K562 (cell line): Measurements from ENCODE around the gene ZNF302. TPM values are rescaled to one million over a fixed set of nuclear protein-coding genes. Genes with fewer than 3 reads are reported as not detected.

Source experiments
- ARID2 ChIP-seq: fragments of 450-650 bp; IDR thresholded peaks from 2 replicates; pipeline ENCODE4 v1.6.1; 2017; ENCODE audit warnings: antibody characterized with exemption, mild to moderate bottlenecking
- BCOR ChIP-seq: fragments of 450-650 bp; IDR thresholded peaks from 2 replicates; pipeline ENCODE4 v1.6.1; 2016
- BRF2 ChIP-seq: IDR thresholded peaks from 3 replicates; pipeline ENCODE4 v1.6.1; 2011; ENCODE audit warnings: borderline replicate concordance, mild to moderate bottlenecking; ENCODE audit not compliant: insufficient read length, insufficient read depth
- HDAC8 ChIP-seq: fragments of 450-650 bp; IDR thresholded peaks from 2 replicates; pipeline ENCODE4 v1.6.1; 2016; ENCODE audit warnings: mild to moderate bottlenecking, missing genetic modification characterization, moderate library complexity, missing compliant biosample characterization
- NONO ChIP-seq, 2 experiments: fragments of 200-400 bp in 1 of 2; fragments of 450-650 bp in 1 of 2; formaldehyde crosslinking in 1 of 2; IDR thresholded peaks; 2 replicates each; pipeline ENCODE4 v1.6.1; 2017; ENCODE audit warnings: low read depth in 2 of 2, mild to moderate bottlenecking in 2 of 2, moderate library complexity in 2 of 2, low read length in 1 of 2
- PTTG1 ChIP-seq: fragments of 450-650 bp; IDR thresholded peaks from 2 replicates; pipeline ENCODE4 v1.6.1; 2016; ENCODE audit warnings: low read depth, mild to moderate bottlenecking, missing genetic modification characterization, missing compliant biosample characterization
- RNF2 ChIP-seq: sonication (generic); IDR thresholded peaks from 2 replicates; pipeline ENCODE4 v1.6.1; 2016
- SMARCA4 ChIP-seq: fragments of 450-650 bp; IDR thresholded peaks from 2 replicates; pipeline ENCODE4 v1.6.1; 2016
- SRSF7 ChIP-seq: fragments of 200-400 bp; formaldehyde crosslinking; optimal IDR thresholded peaks from 2 replicates; pipeline ENCODE3; 2017; ENCODE audit warnings: mild to moderate bottlenecking, low read depth, low read length
- ZNF140 ChIP-seq: fragments of 250-450 bp; sonication (Bioruptor Pico); IDR thresholded peaks from 2 replicates; pipeline ENCODE4 v1.8.0; 2021; ENCODE audit warnings: moderate library complexity, mild to moderate bottlenecking, inconsistent platforms
- ZNF551 ChIP-seq: fragments of 250-450 bp; sonication (Bioruptor Pico); IDR thresholded peaks from 2 replicates; pipeline ENCODE4 v1.5.0; 2021; ENCODE audit warnings: mild to moderate bottlenecking, moderate library complexity
- ZNF780A ChIP-seq: fragments of 250-450 bp; sonication (Bioruptor Pico); IDR thresholded peaks from 2 replicates; pipeline ENCODE4 v1.5.0; 2021; ENCODE audit warnings: mild to moderate bottlenecking
- polyA plus RNA-seq, 8 experiments: library from polyadenylated mRNA; depleted of rRNA in 4 of 8; stranded (reverse) in 5 of 8; unstranded in 3 of 8; fragments of >200 nt; fragmentation: Nextera tagmentation in 2 of 8; fragmentation: Illumina TruSeq in 1 of 8; extraction: Ambion mirVana in 2 of 8; extraction: Trizol in 1 of 8; gene quantifications; 2 replicates each; pipeline versions ENCODE4 v1.2.1 to v1.2.3, GENCODE V29; 2011 to 2014; ENCODE audit warnings: inconsistent platforms in 1 of 8, missing spikeins in 1 of 8
- total RNA-seq, 7 experiments: library from RNA; depleted of rRNA in 6 of 7; stranded (reverse); fragments of >200 nt in 6 of 7; fragmentation: Illumina TruSeq in 2 of 7; extraction: Trizol in 2 of 7; gene quantifications; 2 replicates each; pipeline versions ENCODE4 v1.2.1 to v1.2.3, GENCODE V29; 2011 to 2021; ENCODE audit warnings: low replicate concordance in 1 of 7
- TF ChIP-seq, protein P1 (sequence below): fragments of 200-600 bp; sonication (generic); IDR thresholded peaks from one replicate; pipeline ENCODE4 v1.6.1; 2012; ENCODE audit warnings: mild to moderate bottlenecking, low read depth, low read length, inconsistent platforms
- TF ChIP-seq, protein P2 (sequence below), 2 experiments: fragments of 450-650 bp in 1 of 2; sonication (generic) in 1 of 2; formaldehyde crosslinking; conservative IDR thresholded peaks; 2 replicates each; pipeline versions ENCODE4 v1.4.0 to v1.8.1; 2020 to 2022; ENCODE audit warnings: mild to moderate bottlenecking in 1 of 2, missing genetic modification reagents in 1 of 2

Gene ZNF302
- total and polyA plus RNA-seq, 9 of the 15 experiments (the other 6 are each of a cell fraction or from before 2014, with no cell fraction given): 0.08 to 1.0 (median 0.27) TPM; not detected in 1

- TF ChIP-seq, protein P1, sequence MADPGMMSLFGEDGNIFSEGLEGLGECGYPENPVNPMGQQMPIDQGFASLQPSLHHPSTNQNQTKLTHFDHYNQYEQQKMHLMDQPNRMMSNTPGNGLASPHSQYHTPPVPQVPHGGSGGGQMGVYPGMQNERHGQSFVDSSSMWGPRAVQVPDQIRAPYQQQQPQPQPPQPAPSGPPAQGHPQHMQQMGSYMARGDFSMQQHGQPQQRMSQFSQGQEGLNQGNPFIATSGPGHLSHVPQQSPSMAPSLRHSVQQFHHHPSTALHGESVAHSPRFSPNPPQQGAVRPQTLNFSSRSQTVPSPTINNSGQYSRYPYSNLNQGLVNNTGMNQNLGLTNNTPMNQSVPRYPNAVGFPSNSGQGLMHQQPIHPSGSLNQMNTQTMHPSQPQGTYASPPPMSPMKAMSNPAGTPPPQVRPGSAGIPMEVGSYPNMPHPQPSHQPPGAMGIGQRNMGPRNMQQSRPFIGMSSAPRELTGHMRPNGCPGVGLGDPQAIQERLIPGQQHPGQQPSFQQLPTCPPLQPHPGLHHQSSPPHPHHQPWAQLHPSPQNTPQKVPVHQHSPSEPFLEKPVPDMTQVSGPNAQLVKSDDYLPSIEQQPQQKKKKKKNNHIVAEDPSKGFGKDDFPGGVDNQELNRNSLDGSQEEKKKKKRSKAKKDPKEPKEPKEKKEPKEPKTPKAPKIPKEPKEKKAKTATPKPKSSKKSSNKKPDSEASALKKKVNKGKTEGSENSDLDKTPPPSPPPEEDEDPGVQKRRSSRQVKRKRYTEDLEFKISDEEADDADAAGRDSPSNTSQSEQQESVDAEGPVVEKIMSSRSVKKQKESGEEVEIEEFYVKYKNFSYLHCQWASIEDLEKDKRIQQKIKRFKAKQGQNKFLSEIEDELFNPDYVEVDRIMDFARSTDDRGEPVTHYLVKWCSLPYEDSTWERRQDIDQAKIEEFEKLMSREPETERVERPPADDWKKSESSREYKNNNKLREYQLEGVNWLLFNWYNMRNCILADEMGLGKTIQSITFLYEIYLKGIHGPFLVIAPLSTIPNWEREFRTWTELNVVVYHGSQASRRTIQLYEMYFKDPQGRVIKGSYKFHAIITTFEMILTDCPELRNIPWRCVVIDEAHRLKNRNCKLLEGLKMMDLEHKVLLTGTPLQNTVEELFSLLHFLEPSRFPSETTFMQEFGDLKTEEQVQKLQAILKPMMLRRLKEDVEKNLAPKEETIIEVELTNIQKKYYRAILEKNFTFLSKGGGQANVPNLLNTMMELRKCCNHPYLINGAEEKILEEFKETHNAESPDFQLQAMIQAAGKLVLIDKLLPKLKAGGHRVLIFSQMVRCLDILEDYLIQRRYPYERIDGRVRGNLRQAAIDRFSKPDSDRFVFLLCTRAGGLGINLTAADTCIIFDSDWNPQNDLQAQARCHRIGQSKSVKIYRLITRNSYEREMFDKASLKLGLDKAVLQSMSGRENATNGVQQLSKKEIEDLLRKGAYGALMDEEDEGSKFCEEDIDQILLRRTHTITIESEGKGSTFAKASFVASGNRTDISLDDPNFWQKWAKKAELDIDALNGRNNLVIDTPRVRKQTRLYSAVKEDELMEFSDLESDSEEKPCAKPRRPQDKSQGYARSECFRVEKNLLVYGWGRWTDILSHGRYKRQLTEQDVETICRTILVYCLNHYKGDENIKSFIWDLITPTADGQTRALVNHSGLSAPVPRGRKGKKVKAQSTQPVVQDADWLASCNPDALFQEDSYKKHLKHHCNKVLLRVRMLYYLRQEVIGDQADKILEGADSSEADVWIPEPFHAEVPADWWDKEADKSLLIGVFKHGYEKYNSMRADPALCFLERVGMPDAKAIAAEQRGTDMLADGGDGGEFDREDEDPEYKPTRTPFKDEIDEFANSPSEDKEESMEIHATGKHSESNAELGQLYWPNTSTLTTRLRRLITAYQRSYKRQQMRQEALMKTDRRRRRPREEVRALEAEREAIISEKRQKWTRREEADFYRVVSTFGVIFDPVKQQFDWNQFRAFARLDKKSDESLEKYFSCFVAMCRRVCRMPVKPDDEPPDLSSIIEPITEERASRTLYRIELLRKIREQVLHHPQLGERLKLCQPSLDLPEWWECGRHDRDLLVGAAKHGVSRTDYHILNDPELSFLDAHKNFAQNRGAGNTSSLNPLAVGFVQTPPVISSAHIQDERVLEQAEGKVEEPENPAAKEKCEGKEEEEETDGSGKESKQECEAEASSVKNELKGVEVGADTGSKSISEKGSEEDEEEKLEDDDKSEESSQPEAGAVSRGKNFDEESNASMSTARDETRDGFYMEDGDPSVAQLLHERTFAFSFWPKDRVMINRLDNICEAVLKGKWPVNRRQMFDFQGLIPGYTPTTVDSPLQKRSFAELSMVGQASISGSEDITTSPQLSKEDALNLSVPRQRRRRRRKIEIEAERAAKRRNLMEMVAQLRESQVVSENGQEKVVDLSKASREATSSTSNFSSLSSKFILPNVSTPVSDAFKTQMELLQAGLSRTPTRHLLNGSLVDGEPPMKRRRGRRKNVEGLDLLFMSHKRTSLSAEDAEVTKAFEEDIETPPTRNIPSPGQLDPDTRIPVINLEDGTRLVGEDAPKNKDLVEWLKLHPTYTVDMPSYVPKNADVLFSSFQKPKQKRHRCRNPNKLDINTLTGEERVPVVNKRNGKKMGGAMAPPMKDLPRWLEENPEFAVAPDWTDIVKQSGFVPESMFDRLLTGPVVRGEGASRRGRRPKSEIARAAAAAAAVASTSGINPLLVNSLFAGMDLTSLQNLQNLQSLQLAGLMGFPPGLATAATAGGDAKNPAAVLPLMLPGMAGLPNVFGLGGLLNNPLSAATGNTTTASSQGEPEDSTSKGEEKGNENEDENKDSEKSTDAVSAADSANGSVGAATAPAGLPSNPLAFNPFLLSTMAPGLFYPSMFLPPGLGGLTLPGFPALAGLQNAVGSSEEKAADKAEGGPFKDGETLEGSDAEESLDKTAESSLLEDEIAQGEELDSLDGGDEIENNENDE: no peak
- TF ChIP-seq NONO (IDR thresholded peaks at IDR 0.05; ENCODE audit: low read depth in 2 of 2, low read length in 1 of 2) (peak; percentile 72 to 95; a peak in 3 of 4 replicates), SMARCA4 (no peak), ZNF551 (CRISPR knock-in tag) (no peak), HDAC8 (no peak; the same call in 1 of the 2 replicates), ZNF140 (no peak), ZNF780A (no peak), BCOR (no peak), PTTG1 (no peak), RNF2 (peak; percentile 74), SRSF7 (no peak), BRF2 (no peak), ARID2 (no peak)
- TF ChIP-seq, protein P2, sequence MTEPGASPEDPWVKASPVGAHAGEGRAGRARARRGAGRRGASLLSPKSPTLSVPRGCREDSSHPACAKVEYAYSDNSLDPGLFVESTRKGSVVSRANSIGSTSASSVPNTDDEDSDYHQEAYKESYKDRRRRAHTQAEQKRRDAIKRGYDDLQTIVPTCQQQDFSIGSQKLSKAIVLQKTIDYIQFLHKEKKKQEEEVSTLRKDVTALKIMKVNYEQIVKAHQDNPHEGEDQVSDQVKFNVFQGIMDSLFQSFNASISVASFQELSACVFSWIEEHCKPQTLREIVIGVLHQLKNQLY (CRISPR knock-in tag; conservative IDR thresholded peaks at IDR 0.05): 0 out of 4 replicates have a peak, but pooled peaks of 1 of the 2 experiments have one; percentile 52
Observed at GRCh38 chr19:34733746-34734536, 56.5 kb downstream of the ZNF302 start, which contains the start of gene ZNF181 (continued).
